BLaER1 (cell line): Measurements from ENCODE around the gene PTPRN2.
"Not testable (repeated sequence)": the region's sequence is repeated elsewhere in the genome, so short reads cannot be mapped to it uniquely, and the experiment has no call there.

Experiments
- H3K27ac ChIP-seq: shearing (Covaris generic); formaldehyde crosslinking; 2 replicates; pipeline ENCODE4 v1.8.1; 2022
- H3K27me3 ChIP-seq: shearing (Covaris generic); formaldehyde crosslinking; 2 replicates; pipeline ENCODE4 v1.8.1; 2022
- H3K36me3 ChIP-seq: shearing (Covaris generic); formaldehyde crosslinking; 2 replicates; pipeline ENCODE4 v1.8.1; 2022
- H3K4me1 ChIP-seq: shearing (Covaris generic); formaldehyde crosslinking; 2 replicates; pipeline ENCODE4 v1.8.1; 2022
- H3K4me2 ChIP-seq: shearing (Covaris generic); formaldehyde crosslinking; 2 replicates; pipeline ENCODE4 v1.8.1; 2022
- H3K4me3 ChIP-seq: shearing (Covaris generic); formaldehyde crosslinking; 2 replicates; pipeline ENCODE4 v1.8.1; 2022
- H3K9ac ChIP-seq: shearing (Covaris generic); formaldehyde crosslinking; 2 replicates; pipeline ENCODE4 v1.8.1; 2022
- H3K9me3 ChIP-seq: shearing (Covaris generic); formaldehyde crosslinking; 2 replicates; pipeline ENCODE4 v1.8.1; 2022
- H4K20me1 ChIP-seq: shearing (Covaris generic); formaldehyde crosslinking; 2 replicates; pipeline ENCODE4 v1.8.1; 2022
- Cebpa-rat ChIP-seq: shearing (Covaris generic); IDR thresholded peaks from 2 replicates; pipeline ENCODE4 v1.8.1; 2022

Gene PTPRN2

GRCh38 chr7:158461824-158462223 lies 125.8 kb downstream of the PTPRN2 start:
- no peaks in the 10 kb centered on the region for H3K4me1 ChIP-seq
- H3K4me3 ChIP-seq: no peak overlapping the region
- H3K9ac ChIP-seq: no peak overlapping the region
- no peaks in the 10 kb centered on the region; the same call in 1 of the 2 replicates for H3K9me3 ChIP-seq
- H3K27me3 ChIP-seq: no peaks in the 10 kb centered on the region
- H3K27ac ChIP-seq: no peak overlapping the region
- no peaks in the 10 kb centered on the region for H3K36me3 ChIP-seq
- no peak overlapping the region for H3K4me2 ChIP-seq
- no peak for TF ChIP-seq Cebpa-rat
- no peaks in the 10 kb centered on the region for H4K20me1 ChIP-seq

- no peaks in the 10 kb centered on the region for H4K20me1 ChIP-seq
- H3K9me3 ChIP-seq: peaks cover 8% of the 10 kb centered on the region
- no peak overlapping the region for H3K4me3 ChIP-seq
- H3K27me3 ChIP-seq: no peaks in the 10 kb centered on the region
- H3K36me3 ChIP-seq: no peaks in the 10 kb centered on the region
- TF ChIP-seq Cebpa-rat: no peak
- no peak overlapping the region for H3K4me2 ChIP-seq
- H3K4me1 ChIP-seq: no peaks in the 10 kb centered on the region
- H3K9ac ChIP-seq: no peak overlapping the region
- no peak overlapping the region for H3K27ac ChIP-seq
These were observed 127.0 kb downstream of the PTPRN2 start for GRCh38 chr7:158460665-158461064.

GRCh38 chr7:158458716-158459282 lies 128.8 kb downstream of the PTPRN2 start:
- H3K9ac ChIP-seq: no peak overlapping the region
- H4K20me1 ChIP-seq: no peaks in the 10 kb centered on the region
- no peak overlapping the region for H3K4me2 ChIP-seq
- no peaks in the 10 kb centered on the region for H3K36me3 ChIP-seq
- H3K4me1 ChIP-seq: no peaks in the 10 kb centered on the region
- H3K27me3 ChIP-seq: no peaks in the 10 kb centered on the region
- H3K27ac ChIP-seq: no peak overlapping the region
- no peak for TF ChIP-seq Cebpa-rat
- peaks cover 16% of the 10 kb centered on the region for H3K9me3 ChIP-seq
- H3K4me3 ChIP-seq: no peak overlapping the region

- H3K4me3 ChIP-seq: no peak overlapping the region
- no peak overlapping the region for H3K27ac ChIP-seq
- H3K9me3 ChIP-seq: peaks cover 16% of the 10 kb centered on the region
- no peaks in the 10 kb centered on the region for H3K36me3 ChIP-seq
- no peaks in the 10 kb centered on the region for H4K20me1 ChIP-seq
- 0 out of 2 replicates have a peak overlapping the region, but pooled peaks have one; percentile 3 for H3K4me2 ChIP-seq
- no peak overlapping the region for H3K9ac ChIP-seq
- H3K4me1 ChIP-seq: no peaks in the 10 kb centered on the region
- no peaks in the 10 kb centered on the region for H3K27me3 ChIP-seq
- TF ChIP-seq Cebpa-rat: no peak
These were observed 129.5 kb downstream of the PTPRN2 start for GRCh38 chr7:158458096-158458495.

GRCh38 chr7:158457586-158457985 lies 130.0 kb downstream of the PTPRN2 start:
- Histone ChIP-seq H3K4me2 (0 out of 2 replicates have a peak overlapping the region, but pooled peaks have one; percentile 3), H3K9me3 (peaks cover 16% of the 10 kb centered on the region)
- not testable (repeated sequence) for H3K27ac ChIP-seq, H3K36me3 ChIP-seq, H4K20me1 ChIP-seq, H3K9ac ChIP-seq, H3K27me3 ChIP-seq, H3K4me1 ChIP-seq, H3K4me3 ChIP-seq

- Histone ChIP-seq H3K9me3 (peaks cover 16% of the 10 kb centered on the region), H4K20me1 (no peaks in the 10 kb centered on the region), H3K9ac (no peak overlapping the region)
These were observed 133.0 kb downstream of the PTPRN2 start for GRCh38 chr7:158454631-158455030.

GRCh38 chr7:158453663-158454062 lies 134.0 kb downstream of the PTPRN2 start:
- no peak overlapping the region for H3K27ac ChIP-seq
- H3K36me3 ChIP-seq: no peaks in the 10 kb centered on the region
- peaks cover 16% of the 10 kb centered on the region for H3K9me3 ChIP-seq
- H3K4me2 ChIP-seq: no peak overlapping the region
- H3K4me3 ChIP-seq: no peak overlapping the region
- no peak overlapping the region for H3K9ac ChIP-seq
- H3K27me3 ChIP-seq: no peaks in the 10 kb centered on the region
- H3K4me1 ChIP-seq: no peaks in the 10 kb centered on the region
- TF ChIP-seq Cebpa-rat: no peak
- no peaks in the 10 kb centered on the region for H4K20me1 ChIP-seq

More at GRCh38 chr7:158454631-158455030, 133.0 kb downstream of the PTPRN2 start:
- Histone ChIP-seq H3K36me3 (no peaks in the 10 kb centered on the region), H3K27ac (no peak overlapping the region), H3K4me3 (no peak overlapping the region), H3K4me1 (no peaks in the 10 kb centered on the region), H3K4me2 (no peak overlapping the region), H3K27me3 (no peaks in the 10 kb centered on the region)
- no peak for TF ChIP-seq Cebpa-rat

GRCh38 chr7:158452331-158452730 lies 135.3 kb downstream of the PTPRN2 start:
- H3K4me3 ChIP-seq: no peak overlapping the region
- H4K20me1 ChIP-seq: no peaks in the 10 kb centered on the region
- no peak overlapping the region for H3K4me2 ChIP-seq
- TF ChIP-seq Cebpa-rat: no peak
- H3K9ac ChIP-seq: no peak overlapping the region
- H3K36me3 ChIP-seq: no peaks in the 10 kb centered on the region
- peaks cover 16% of the 10 kb centered on the region for H3K9me3 ChIP-seq
- H3K27me3 ChIP-seq: no peaks in the 10 kb centered on the region
- H3K4me1 ChIP-seq: no peaks in the 10 kb centered on the region
- H3K27ac ChIP-seq: no peak overlapping the region

- Histone ChIP-seq H3K4me1 (no peaks in the 10 kb centered on the region; the same call in 1 of the 2 replicates), H3K4me2 (no peak overlapping the region), H3K4me3 (no peak overlapping the region), H3K27ac (no peak overlapping the region), H3K27me3 (no peaks in the 10 kb centered on the region), H3K9ac (no peak overlapping the region), H4K20me1 (no peaks in the 10 kb centered on the region), H3K36me3 (no peaks in the 10 kb centered on the region), H3K9me3 (peaks cover 7% of the 10 kb centered on the region)
- no peak for TF ChIP-seq Cebpa-rat
These were observed 137.0 kb downstream of the PTPRN2 start for GRCh38 chr7:158450476-158451124.

GRCh38 chr7:158449942-158450341 lies 137.7 kb downstream of the PTPRN2 start:
- H3K4me2 ChIP-seq: no peak overlapping the region

More at GRCh38 chr7:158449942-158450341, 137.7 kb downstream of the PTPRN2 start:
- no peak overlapping the region for H3K4me3 ChIP-seq
- H3K27ac ChIP-seq: no peak overlapping the region
- no peak for TF ChIP-seq Cebpa-rat
- H3K4me1 ChIP-seq: peaks cover 7% of the 10 kb centered on the region
- no peaks in the 10 kb centered on the region for H3K27me3 ChIP-seq
- H3K36me3 ChIP-seq: no peaks in the 10 kb centered on the region
- H3K9ac ChIP-seq: no peak overlapping the region
- peaks cover 4% of the 10 kb centered on the region for H3K9me3 ChIP-seq
- no peaks in the 10 kb centered on the region for H4K20me1 ChIP-seq
